Mesenchymal stem cell (in vitro differentiated cells and primary cell): Measurements from ENCODE around the gene CPLX4.

Experiments used
- DNase-seq: peaks from one replicate; pipeline ENCODE4 v3.0.0-alpha.2; 2013
- H2AFZ ChIP-seq: one replicate; pipeline ENCODE4 v1.6.1; 2013; ENCODE audit warnings: low read depth, mild to moderate bottlenecking, control low read depth, inconsistent platforms, low read length, moderate library complexity
- H2AK5ac ChIP-seq: 2 replicates; pipeline ENCODE4 v1.6.1; 2013; ENCODE audit warnings: low read length, moderate library complexity, mild to moderate bottlenecking, inconsistent platforms; ENCODE audit not compliant: severe bottlenecking
- H2BK120ac ChIP-seq: one replicate; pipeline ENCODE4 v1.6.1; 2013; ENCODE audit warnings: low read depth, mild to moderate bottlenecking, inconsistent platforms, low read length, moderate library complexity
- H2BK12ac ChIP-seq, 2 experiments: one replicate each; pipeline ENCODE4 v1.6.1; 2013; ENCODE audit warnings: inconsistent platforms in 2 of 2, low read length in 2 of 2, mild to moderate bottlenecking in 2 of 2, moderate library complexity in 2 of 2, control low read depth in 1 of 2
- H2BK15ac ChIP-seq: one replicate; pipeline ENCODE4 v1.6.1; 2013; ENCODE audit warnings: mild to moderate bottlenecking, low read depth, inconsistent platforms; ENCODE audit not compliant: poor library complexity, severe bottlenecking
- H2BK5ac ChIP-seq: 2 replicates; pipeline ENCODE4 v1.6.1; 2013; ENCODE audit warnings: low read depth, mild to moderate bottlenecking, low read length, control low read depth, inconsistent platforms; ENCODE audit not compliant: poor library complexity, severe bottlenecking
- H3K14ac ChIP-seq, 2 experiments: one replicate each; pipeline ENCODE4 v1.6.1; 2013; ENCODE audit warnings: inconsistent platforms in 2 of 2, low read length in 2 of 2, control low read depth in 1 of 2, mild to moderate bottlenecking in 1 of 2, moderate library complexity in 1 of 2
- H3K18ac ChIP-seq, 2 experiments: one replicate each; pipeline ENCODE4 v1.6.1; 2013; ENCODE audit warnings: inconsistent platforms in 2 of 2, low read length in 2 of 2, control low read depth in 1 of 2, low read depth in 1 of 2, mild to moderate bottlenecking in 1 of 2
- H3K23ac ChIP-seq, 2 experiments: one replicate each; pipeline ENCODE4 v1.6.1; 2013; ENCODE audit warnings: inconsistent platforms in 2 of 2, low read length in 2 of 2, mild to moderate bottlenecking in 2 of 2, moderate library complexity in 2 of 2, control low read depth in 1 of 2
- H3K27ac ChIP-seq: 2 replicates; pipeline ENCODE4 v1.5.1; 2013; ENCODE audit warnings: mild to moderate bottlenecking, moderate library complexity, low read length, control low read depth, inconsistent platforms; ENCODE audit not compliant: poor library complexity, severe bottlenecking
- H3K27me3 ChIP-seq, 2 experiments: 2 replicates each; pipeline versions ENCODE4 v1.6.1 to v1.7.0; 2013; ENCODE audit warnings: low read length in 2 of 2, mild to moderate bottlenecking in 2 of 2, moderate library complexity in 2 of 2, control low read depth in 1 of 2, inconsistent platforms in 1 of 2; ENCODE audit not compliant: control insufficient read depth in 1 of 2, insufficient read depth in 1 of 2
- H3K36me3 ChIP-seq, 2 experiments: 2 replicates each; pipeline versions ENCODE4 v1.6.1 to v1.7.0; 2013; ENCODE audit warnings: low read length in 2 of 2, control low read depth in 1 of 2, inconsistent platforms in 1 of 2, low read depth in 1 of 2, mild to moderate bottlenecking in 1 of 2; ENCODE audit not compliant: insufficient read depth in 2 of 2, control insufficient read depth in 1 of 2
- H3K4ac ChIP-seq, 2 experiments: one replicate each; pipeline ENCODE4 v1.6.1; 2013; ENCODE audit warnings: inconsistent platforms in 2 of 2, low read length in 2 of 2, mild to moderate bottlenecking in 2 of 2, moderate library complexity in 2 of 2, control low read depth in 1 of 2, low read depth in 1 of 2
- H3K4me1 ChIP-seq: 2 replicates; pipeline ENCODE4 v1.6.1; 2013; ENCODE audit warnings: low read depth, low read length, control low read depth; ENCODE audit not compliant: control insufficient read depth, insufficient read depth
- H3K4me2 ChIP-seq: 2 replicates; pipeline ENCODE4 v1.6.1; 2013; ENCODE audit warnings: low read length, mild to moderate bottlenecking, inconsistent platforms; ENCODE audit not compliant: poor library complexity, severe bottlenecking
- H3K4me3 ChIP-seq, 2 experiments: 2 replicates each; pipeline versions ENCODE4 v1.5.1 to v1.7.0; 2013; ENCODE audit warnings: low read length in 2 of 2, mild to moderate bottlenecking in 2 of 2, control low read depth in 1 of 2, low read depth in 1 of 2; ENCODE audit not compliant: insufficient read depth in 1 of 2
- H3K79me1 ChIP-seq: replicated peaks from 2 replicates; pipeline ENCODE4 v1.6.1; 2013; ENCODE audit warnings: mild to moderate bottlenecking, control low read depth, low read length, inconsistent platforms; ENCODE audit not compliant: poor library complexity, severe bottlenecking
- H3K9ac ChIP-seq: 2 replicates; pipeline ENCODE4 v1.7.0; 2013; ENCODE audit warnings: mild to moderate bottlenecking, low read length, moderate library complexity
- H3K9me3 ChIP-seq: 2 replicates; pipeline ENCODE4 v1.7.0; 2013; ENCODE audit warnings: mild to moderate bottlenecking, low read length; ENCODE audit not compliant: control insufficient read depth
- H4K8ac ChIP-seq: one replicate; pipeline ENCODE4 v1.6.1; 2013; ENCODE audit warnings: inconsistent platforms, mild to moderate bottlenecking, low read length, moderate library complexity
- H4K91ac ChIP-seq: one replicate; pipeline ENCODE4 v1.6.1; 2013; ENCODE audit warnings: mild to moderate bottlenecking, low read length, inconsistent platforms
- WGBS: methylation state at CpG from one replicate; pipeline ENCODE4 v1.1.7; 2013; ENCODE audit warnings: mixed read lengths; 5-methylcytosine and 5-hydroxymethylcytosine counted together

CPLX4 gene

DNA sequence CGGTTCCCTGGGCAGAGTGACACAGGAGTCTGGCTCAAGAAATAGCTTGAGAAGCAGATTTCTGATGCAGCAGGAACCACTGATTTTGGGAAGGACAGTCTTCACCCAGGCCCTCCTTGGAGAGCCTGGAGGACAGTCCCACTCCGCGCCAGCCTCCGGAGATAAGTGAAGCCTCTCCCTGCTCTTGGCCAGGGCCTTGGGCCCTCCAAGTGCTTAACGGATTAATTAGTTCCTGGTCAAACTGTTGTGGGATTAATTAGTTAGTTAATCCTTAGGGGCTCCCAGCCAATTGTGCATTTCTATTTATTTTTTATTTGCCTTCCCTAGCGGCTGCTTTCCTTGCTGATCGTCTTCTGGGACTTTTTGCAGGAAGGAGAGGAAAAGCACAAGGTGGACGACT lies 19.6 kb downstream of the CPLX4 start:
- Histone ChIP-seq H3K4me2 (no peak overlapping the region), H4K91ac (no peak overlapping the region), H3K36me3 (no peaks in the 10 kb centered on the region), H4K8ac (no peak overlapping the region), H3K79me1 (no peaks in the 10 kb centered on the region), H2AK5ac (no peak overlapping the region), H3K9me3 (no peaks in the 10 kb centered on the region), H3K9ac (no peak overlapping the region), H3K4me1 (peaks cover 3% of the 10 kb centered on the region), H3K23ac (no peak overlapping the region), H3K18ac (no peak overlapping the region), H3K27me3 (peaks cover 45 to 77% of the 10 kb centered on the region in 2 experiments), H3K27ac (no peak overlapping the region), H3K14ac (no peak overlapping the region), H3K4me3 (no peak overlapping the region), H2BK12ac (no peak overlapping the region), H2BK5ac (no peak overlapping the region), H3K4ac (no peak overlapping the region), H2BK120ac (no peak overlapping the region), H2BK15ac (no peak overlapping the region), H2AFZ (no peak overlapping the region)
- DNase-seq: no peak
- WGBS: 76% methylated on average over 7 of the region's 8 CpGs

DNA sequence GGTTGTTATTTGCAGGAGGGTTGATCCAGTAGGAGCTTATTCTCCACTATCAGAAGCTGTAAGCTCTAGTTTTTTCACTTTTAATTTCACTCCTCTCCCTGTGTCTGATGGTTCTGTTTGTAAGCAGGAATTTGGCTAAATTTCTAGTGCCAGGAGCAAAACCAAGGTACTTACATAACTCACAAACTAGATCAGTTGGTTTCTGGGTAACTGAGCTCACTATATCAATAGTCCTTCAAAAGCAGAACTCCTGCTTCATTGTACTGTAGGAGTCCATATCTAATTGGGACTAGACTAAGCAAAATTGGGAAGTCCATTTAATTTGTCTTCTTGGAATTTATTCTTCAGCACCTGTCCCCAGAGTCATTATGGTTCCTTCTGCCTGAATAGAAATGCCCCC lies 25.1 kb downstream of the CPLX4 start:
- no peak overlapping the region for H4K91ac ChIP-seq
- no peak for DNase-seq
- H3K36me3 ChIP-seq: no peaks in the 10 kb centered on the region
- H3K4ac ChIP-seq: no peak overlapping the region
- H3K27me3 ChIP-seq: peaks cover 37 to 71% of the 10 kb centered on the region in 2 experiments
- no peak overlapping the region for H3K23ac ChIP-seq
- no peaks in the 10 kb centered on the region for H3K9me3 ChIP-seq
- H2AK5ac ChIP-seq: no peak overlapping the region
- no peak overlapping the region for H3K14ac ChIP-seq
- H3K4me1 ChIP-seq: no peaks in the 10 kb centered on the region
- H2BK5ac ChIP-seq: no peak overlapping the region
- H3K27ac ChIP-seq: no peak overlapping the region
- H2BK120ac ChIP-seq: no peak overlapping the region
- no peak overlapping the region for H3K4me2 ChIP-seq
- H3K79me1 ChIP-seq: no peaks in the 10 kb centered on the region
- no peak overlapping the region for H4K8ac ChIP-seq
- H2AFZ ChIP-seq: no peak overlapping the region
- no peak overlapping the region for H3K4me3 ChIP-seq
- H3K9ac ChIP-seq: no peak overlapping the region
- H2BK15ac ChIP-seq: no peak overlapping the region
- H3K18ac ChIP-seq: no peak overlapping the region
- H2BK12ac ChIP-seq: no peak overlapping the region

DNA sequence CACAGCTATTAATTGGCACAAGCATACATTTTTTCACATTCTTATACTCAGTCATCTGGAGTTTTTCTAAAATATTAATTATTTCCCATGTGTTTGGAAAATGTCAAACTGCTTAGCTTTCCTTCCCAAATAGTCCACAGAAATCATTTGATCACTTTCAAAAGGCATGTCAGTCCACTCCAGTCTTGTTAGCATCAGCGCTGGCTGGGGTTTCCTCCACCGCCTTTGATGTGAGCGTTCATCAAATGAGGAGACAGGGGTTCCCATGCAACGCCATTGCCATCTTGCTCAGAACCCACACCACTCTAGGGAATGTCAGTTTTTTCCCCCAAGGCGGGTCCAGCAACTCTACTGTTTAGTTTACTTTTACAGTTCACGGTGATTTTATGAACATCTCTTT lies 32.1 kb downstream of the CPLX4 start:
- no peak overlapping the region for H3K9ac ChIP-seq
- 75% methylated on average over 6 of the region's 6 CpGs for WGBS
- H3K23ac ChIP-seq: no peak overlapping the region
- H3K4ac ChIP-seq: no peak overlapping the region
- no peak overlapping the region for H3K4me3 ChIP-seq
- H3K4me2 ChIP-seq: no peak overlapping the region
- H4K8ac ChIP-seq: no peak overlapping the region
- no peak for DNase-seq
- no peak overlapping the region for H3K18ac ChIP-seq
- H2AFZ ChIP-seq: no peak overlapping the region
- H2BK12ac ChIP-seq: no peak overlapping the region
- H2BK120ac ChIP-seq: no peak overlapping the region
- H4K91ac ChIP-seq: no peak overlapping the region
- no peak overlapping the region for H3K14ac ChIP-seq
- H3K79me1 ChIP-seq: no peaks in the 10 kb centered on the region
- no peak overlapping the region for H3K27ac ChIP-seq
- H3K36me3 ChIP-seq: no peaks in the 10 kb centered on the region
- no peaks in the 10 kb centered on the region for H3K9me3 ChIP-seq
- H3K4me1 ChIP-seq: no peaks in the 10 kb centered on the region
- H3K27me3 ChIP-seq: peaks cover 33 to 81% of the 10 kb centered on the region in 2 experiments
- no peak overlapping the region for H2BK5ac ChIP-seq
- no peak overlapping the region for H2BK15ac ChIP-seq
- no peak overlapping the region for H2AK5ac ChIP-seq

DNA sequence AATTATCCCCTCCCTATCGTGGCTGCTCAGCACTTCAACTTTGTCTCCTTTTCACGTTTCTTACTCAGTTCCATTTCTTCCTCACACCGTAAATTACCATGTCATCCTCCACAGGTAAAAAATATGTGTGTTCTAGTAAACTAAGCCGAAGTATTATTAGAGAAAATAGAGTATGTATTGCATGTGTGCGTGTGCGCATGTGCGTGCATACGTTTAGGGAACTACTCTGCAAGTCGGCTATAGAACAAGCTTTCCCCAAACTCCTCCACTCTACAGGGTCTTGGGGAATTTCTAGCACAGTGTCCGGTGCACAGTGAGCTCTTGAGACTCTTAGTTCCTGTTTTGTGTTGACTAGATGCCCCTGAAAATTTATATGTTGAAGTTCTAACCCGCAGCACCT lies 36.1 kb downstream of the CPLX4 start:
- H3K14ac ChIP-seq: no peak overlapping the region
- H3K79me1 ChIP-seq: no peaks in the 10 kb centered on the region
- H4K8ac ChIP-seq: no peak overlapping the region
- no peak overlapping the region for H2BK120ac ChIP-seq
- H2BK5ac ChIP-seq: no peak overlapping the region
- no peaks in the 10 kb centered on the region for H3K4me1 ChIP-seq
- no peak overlapping the region for H3K27ac ChIP-seq
- peaks cover 51 to 96% of the 10 kb centered on the region in 2 experiments for H3K27me3 ChIP-seq
- no peak overlapping the region for H2BK15ac ChIP-seq
- H3K23ac ChIP-seq: no peak overlapping the region
- no peaks in the 10 kb centered on the region for H3K36me3 ChIP-seq
- H3K4me2 ChIP-seq: no peak overlapping the region
- no peak overlapping the region for H2BK12ac ChIP-seq
- 78% methylated on average over 8 of the region's 11 CpGs for WGBS
- no peak for DNase-seq
- H2AK5ac ChIP-seq: no peak overlapping the region
- no peak overlapping the region for H3K9ac ChIP-seq
- H4K91ac ChIP-seq: no peak overlapping the region
- no peak overlapping the region for H3K4ac ChIP-seq
- no peak overlapping the region for H3K18ac ChIP-seq
- no peak overlapping the region for H2AFZ ChIP-seq
- no peak overlapping the region for H3K4me3 ChIP-seq
- no peaks in the 10 kb centered on the region for H3K9me3 ChIP-seq
